ENCODE results near the gene C9. TPM values are rescaled to one million over a fixed set of nuclear protein-coding genes. Genes with fewer than 3 reads are reported as not detected.
"Not testable (repeated sequence)": the region's sequence is repeated elsewhere in the genome, so short reads cannot be mapped to it uniquely, and the experiment has no call there.

Gene C9
- total RNA-seq, 2 donors from 2014 or later, result not detected

- DNase-seq, result no peak
- ATAC-seq, result no peak
- intact Hi-C loops (cut with DNase I, micrococcal nuclease), result loop anchor here in 1 of 2 donors (5.0 kb wide), 2 partner anchors 65 to 290 kb away; partner anchors contain the start of gene FYB1
These were observed 81.7 kb downstream of the C9 start for GRCh38 chr5:39282561-39282960.

- DNase-seq; ATAC-seq; intact Hi-C loops (cut with DNase I, micrococcal nuclease): not testable (repeated sequence)
These were observed 88.4 kb downstream of the C9 start for GRCh38 chr5:39275865-39276264.

GRCh38 chr5:39274398-39275085 is 89.8 kb downstream of the C9 start:
- ATAC-seq, result peak; percentile 65
- intact Hi-C loops (cut with DNase I, micrococcal nuclease), result no loop called here
- DNase-seq, result no peak

GRCh38 chr5:39273314-39273954 is 90.9 kb downstream of the C9 start:
- intact Hi-C loops (cut with DNase I, micrococcal nuclease), result no loop called here
- no peak for DNase-seq
- ATAC-seq, result no peak

- intact Hi-C loops (cut with DNase I, micrococcal nuclease); ATAC-seq; DNase-seq: not testable (repeated sequence)
These were observed 91.4 kb downstream of the C9 start for GRCh38 chr5:39272869-39273231.

- intact Hi-C loops (cut with DNase I, micrococcal nuclease), result no loop called here
These were observed 94.0 kb downstream of the C9 start for GRCh38 chr5:39270225-39270848.

GRCh38 chr5:39267186-39267585 is 97.1 kb downstream of the C9 start:
- ATAC-seq, result no peak
- no peak for DNase-seq
- intact Hi-C loops (cut with DNase I, micrococcal nuclease), result no loop called here

More at GRCh38 chr5:39270225-39270848, 94.0 kb downstream of the C9 start:
- DNase-seq (no peak), ATAC-seq (no peak)

GRCh38 chr5:39266442-39266841 is 97.9 kb downstream of the C9 start:
- intact Hi-C loops (cut with DNase I, micrococcal nuclease), result no loop called here
- DNase-seq, result peak in 1 of 2 donors; percentile 32
- peak; percentile 79 for ATAC-seq

GRCh38 chr5:39264528-39264927 is 99.8 kb downstream of the C9 start:
- no peak for DNase-seq
- ATAC-seq, result no peak
- intact Hi-C loops (cut with DNase I, micrococcal nuclease), result no loop called here

- intact Hi-C loops (cut with DNase I, micrococcal nuclease), result no loop called here
- DNase-seq (no peak), ATAC-seq (no peak)
These were observed 101.3 kb downstream of the C9 start for GRCh38 chr5:39262981-39263380.

GRCh38 chr5:39260095-39260494 is 104.2 kb downstream of the C9 start:
- peak; percentile 42 for ATAC-seq
- intact Hi-C loops (cut with DNase I, micrococcal nuclease), result no loop called here

GRCh38 chr5:39257554-39257953 is 106.7 kb downstream of the C9 start:
- ATAC-seq, result no peak
- intact Hi-C loops (cut with DNase I, micrococcal nuclease), result no loop called here

More at GRCh38 chr5:39260095-39260494, 104.2 kb downstream of the C9 start:
- no peak for DNase-seq

GRCh38 chr5:39256477-39257235 is 107.6 kb downstream of the C9 start:
- DNase-seq, result no peak
- ATAC-seq, result peak; percentile 97
- intact Hi-C loops (cut with DNase I, micrococcal nuclease), result no loop called here

More at GRCh38 chr5:39257554-39257953, 106.7 kb downstream of the C9 start:
- DNase-seq, result no peak

GRCh38 chr5:39255406-39255805 is 108.9 kb downstream of the C9 start:
- DNase-seq (no peak), ATAC-seq (no peak)
- intact Hi-C loops (cut with DNase I, micrococcal nuclease), result no loop called here

- intact Hi-C loops (cut with DNase I, micrococcal nuclease), result no loop called here
- ATAC-seq, result no peak
These were observed 109.6 kb downstream of the C9 start for GRCh38 chr5:39254671-39255070.

GRCh38 chr5:39253196-39253595 is 111.1 kb downstream of the C9 start:
- intact Hi-C loops (cut with DNase I, micrococcal nuclease), result no loop called here
- DNase-seq, result no peak
- no peak for ATAC-seq

More at GRCh38 chr5:39254671-39255070, 109.6 kb downstream of the C9 start:
- no peak for DNase-seq

- DNase-seq (no peak), ATAC-seq (no peak)
- intact Hi-C loops (cut with DNase I, micrococcal nuclease), result no loop called here
These were observed 114.6 kb downstream of the C9 start for GRCh38 chr5:39249564-39250274.

GRCh38 chr5:39249069-39249468 is 115.2 kb downstream of the C9 start:
- ATAC-seq (no peak), DNase-seq (no peak)
- intact Hi-C loops (cut with DNase I, micrococcal nuclease), result no loop called here

GRCh38 chr5:39240750-39241149 is 123.5 kb downstream of the C9 start:
- no peak for ATAC-seq
- intact Hi-C loops (cut with DNase I, micrococcal nuclease), result no loop called here
- no peak for DNase-seq

All from left colon (tissue), 2 donors.